SKM-1 treated with dmso at 0.1 percent for 144 hours (cell line): ENCODE measurements around the gene PPIL3.

Experiments used
- DNase-seq: peaks from one replicate; lab custom pipeline; 2025; ENCODE audit not compliant: unreplicated experiment; lab: John Stamatoyannopoulos, UW

The PPIL3 gene

DNA sequence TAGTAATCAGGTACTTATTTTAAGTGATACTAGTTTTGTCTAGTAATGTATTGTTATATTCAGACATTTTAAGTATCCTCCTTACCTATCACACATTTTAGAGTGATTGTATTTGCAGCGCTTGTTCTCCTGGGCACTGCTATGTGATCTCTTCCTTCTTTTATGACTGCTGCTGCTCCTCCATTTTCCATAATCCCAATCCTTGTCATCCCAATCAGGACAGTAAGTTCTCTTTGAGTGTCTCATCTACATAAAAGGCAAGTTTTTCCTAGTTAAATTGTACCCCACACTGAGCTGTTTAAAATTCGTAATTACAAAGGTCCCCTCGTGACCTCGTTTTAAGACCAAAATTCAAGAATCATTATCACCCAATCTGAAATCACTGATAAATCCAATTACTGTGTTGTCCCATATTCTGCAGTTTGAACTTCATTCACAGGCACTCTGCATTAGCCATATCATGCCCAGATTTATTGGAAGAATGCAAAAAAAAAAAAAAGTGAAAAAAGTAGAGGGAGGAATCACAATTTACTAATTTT is 27.2 kb downstream of the PPIL3 start:
- no peak for DNase-seq

DNA sequence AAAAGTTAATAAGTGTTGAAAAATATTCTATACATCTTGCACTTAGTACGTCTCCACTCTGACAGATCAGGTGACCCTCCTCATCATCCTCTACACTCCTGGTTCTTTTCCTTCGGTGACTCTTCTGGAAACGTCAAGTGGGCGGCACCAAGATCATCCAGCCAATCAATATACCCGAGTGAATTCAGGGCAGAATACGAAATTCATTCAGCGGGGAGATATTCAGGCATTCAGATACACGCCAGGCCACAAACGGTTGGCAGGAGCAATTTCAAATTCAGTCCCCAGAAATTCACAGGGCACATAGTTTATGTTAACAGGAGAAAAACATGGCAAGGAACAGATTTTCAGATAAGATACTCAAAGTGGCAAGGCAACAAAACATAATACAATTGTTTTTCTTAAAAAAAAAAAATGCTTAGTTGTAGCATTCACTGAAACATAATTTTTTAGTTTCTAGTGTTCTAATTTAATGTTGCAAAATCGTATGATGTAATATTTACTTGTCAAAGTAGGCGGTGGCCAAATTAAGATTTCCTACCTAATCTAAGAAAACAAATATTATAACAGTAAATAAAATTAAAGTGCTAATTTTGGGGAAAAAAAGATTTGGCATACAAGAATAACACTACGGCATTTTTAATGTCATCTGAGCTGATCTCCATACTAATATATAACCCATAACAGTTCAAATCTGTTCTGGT is 28.6 kb downstream of the PPIL3 start:
- no peak for DNase-seq

DNA sequence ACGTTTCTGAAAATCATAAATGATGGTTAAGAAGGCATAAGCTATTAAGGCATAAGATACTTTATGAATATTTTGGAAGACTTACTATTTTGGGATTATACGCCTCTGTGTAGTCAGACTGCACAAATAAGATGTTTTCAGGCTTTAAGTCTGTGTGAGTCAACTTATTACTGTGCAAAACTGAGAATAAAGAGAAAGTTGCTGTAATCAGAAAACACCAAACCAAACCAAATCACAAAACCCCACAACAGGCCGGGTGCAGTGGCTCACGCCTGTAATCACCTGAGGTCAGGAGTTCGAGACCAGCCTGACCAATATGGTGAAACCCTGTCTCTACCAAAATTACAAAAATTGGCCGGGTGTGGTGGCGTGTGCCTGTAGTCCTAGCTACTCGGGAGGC is 32.1 kb downstream of the PPIL3 start:
- no peak for DNase-seq

DNA sequence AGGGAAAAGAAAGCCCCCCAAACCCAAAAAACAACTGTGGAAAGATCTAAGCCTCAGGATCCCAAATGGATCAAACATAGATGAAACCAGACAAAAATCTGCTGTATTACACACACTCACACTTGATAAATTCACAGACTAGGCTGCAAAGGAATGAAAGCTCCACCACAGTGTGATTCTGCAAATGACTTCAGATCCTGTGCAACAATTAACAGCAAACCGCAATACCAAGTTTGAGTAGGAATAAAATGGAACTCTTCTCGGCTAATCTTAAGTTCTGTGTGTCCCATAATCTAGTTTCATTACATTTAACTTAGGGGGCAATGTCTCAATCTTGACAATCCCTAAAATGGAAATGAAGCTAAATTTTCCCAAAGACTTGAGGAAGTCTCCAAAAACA is 36.3 kb downstream of the PPIL3 start:
- DNase-seq, result no peak

DNA sequence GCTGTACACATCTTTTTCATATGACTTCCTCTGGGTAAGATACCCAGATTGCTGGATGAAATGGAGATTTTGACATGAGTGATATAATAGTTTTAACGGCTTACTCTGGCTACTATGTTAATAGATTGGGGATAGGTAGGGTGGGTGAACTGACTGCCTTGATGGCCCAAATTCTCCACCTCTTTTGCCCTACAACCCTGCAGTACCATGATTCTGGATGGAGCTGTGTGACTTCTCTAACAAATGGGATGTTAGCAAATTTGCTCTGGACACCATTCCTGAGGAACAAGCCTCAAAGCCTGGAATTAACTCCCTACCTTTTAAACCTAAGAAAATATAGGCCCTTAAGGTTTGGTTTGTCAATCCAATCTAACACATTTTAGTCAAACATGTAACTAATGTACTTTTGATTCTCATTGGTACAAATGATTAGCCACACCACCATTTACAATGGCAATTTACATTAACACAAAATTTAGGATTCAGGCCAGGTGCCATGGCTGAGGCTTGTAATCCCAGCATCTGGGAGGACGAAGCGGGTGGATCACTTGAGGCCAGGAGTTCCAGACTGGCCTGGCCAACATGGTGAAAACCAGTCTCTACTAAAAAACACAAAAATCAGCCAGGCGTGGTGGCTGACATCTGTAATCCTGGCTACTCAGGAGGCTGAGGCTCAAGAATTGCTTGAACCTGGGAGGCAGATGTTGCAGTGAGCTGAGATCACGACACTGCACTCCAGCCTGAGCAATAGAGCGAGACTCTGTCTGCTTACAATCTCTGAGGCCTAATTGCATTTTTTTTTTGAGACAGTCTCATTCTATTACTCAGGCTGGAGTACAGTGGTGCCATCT is 37.3 kb downstream of the PPIL3 start:
- no peak for DNase-seq

DNA sequence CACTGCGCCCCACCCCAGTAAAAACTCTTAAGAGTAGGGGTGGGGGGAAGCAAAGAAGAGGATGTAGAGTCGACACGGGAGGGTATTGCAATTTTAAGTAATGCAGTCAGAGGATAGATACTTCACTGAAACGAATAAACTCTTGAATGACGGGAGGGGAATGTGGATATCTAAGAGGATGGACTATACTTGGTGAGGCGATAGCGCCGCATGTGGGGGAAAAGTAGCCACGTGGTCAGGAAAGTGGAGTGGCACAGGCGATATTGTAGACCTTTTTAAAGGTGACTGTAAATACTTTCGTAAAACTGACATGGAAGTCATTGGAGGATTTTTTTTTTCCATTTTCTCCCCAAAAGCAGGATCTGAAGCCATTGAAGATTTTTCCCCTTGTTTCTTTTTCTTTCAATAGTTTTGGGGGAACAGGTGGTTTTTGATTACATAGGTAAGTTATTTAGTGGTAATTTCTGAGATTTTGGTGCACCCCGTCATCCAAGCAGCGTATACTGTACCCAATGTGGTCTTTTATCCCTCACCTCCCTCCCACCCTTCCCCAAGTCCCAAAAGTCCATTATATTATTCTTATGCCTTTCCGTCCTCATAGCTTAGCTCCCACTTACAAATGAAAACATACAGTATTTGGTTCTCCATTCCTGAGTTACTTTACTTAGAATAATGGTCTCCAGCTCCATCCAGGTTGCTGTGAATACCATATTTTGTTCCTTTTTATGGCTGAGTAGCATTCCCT is 38.2 kb downstream of the PPIL3 start:
- DNase-seq, result no peak

DNA sequence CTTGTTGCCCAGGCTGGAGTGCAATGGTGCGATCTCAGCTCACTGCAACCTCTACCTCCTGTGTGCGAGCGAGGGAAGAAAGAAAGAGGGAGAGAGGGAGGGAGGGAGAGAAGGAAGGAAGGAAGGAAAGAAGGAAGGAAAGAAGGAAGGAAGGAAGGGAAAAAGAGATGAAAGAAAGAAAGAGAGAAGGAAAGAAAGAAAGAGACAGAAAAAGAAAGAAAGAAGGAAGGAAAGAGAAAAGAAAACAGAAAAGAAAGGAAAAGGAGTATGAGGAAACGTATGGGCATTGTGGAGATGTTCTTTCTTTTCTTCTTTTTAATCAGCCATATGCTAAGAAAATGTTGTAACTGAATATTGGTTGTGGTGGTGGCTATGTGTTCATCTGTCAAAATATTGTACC is 40.9 kb downstream of the PPIL3 start:
- no peak for DNase-seq

DNA sequence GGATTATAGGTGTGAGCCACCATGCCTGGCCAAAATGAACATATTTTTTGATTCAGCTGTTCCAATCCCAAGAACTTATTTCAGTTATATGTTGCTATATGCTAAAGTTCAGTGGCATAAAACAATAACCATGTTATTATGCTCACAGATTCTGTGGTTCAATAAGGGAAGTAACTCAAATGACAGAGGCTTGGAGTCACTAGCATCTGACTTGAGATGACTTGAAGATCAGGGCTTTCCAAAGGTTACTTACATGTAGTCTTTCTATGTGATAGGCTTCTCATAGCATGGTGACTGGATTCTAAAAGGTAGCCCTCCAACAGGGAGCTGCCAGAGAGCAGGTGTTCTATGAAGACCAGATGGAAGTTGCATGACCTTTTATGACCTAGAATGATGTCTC is 41.6 kb downstream of the PPIL3 start:
- no peak for DNase-seq

DNA sequence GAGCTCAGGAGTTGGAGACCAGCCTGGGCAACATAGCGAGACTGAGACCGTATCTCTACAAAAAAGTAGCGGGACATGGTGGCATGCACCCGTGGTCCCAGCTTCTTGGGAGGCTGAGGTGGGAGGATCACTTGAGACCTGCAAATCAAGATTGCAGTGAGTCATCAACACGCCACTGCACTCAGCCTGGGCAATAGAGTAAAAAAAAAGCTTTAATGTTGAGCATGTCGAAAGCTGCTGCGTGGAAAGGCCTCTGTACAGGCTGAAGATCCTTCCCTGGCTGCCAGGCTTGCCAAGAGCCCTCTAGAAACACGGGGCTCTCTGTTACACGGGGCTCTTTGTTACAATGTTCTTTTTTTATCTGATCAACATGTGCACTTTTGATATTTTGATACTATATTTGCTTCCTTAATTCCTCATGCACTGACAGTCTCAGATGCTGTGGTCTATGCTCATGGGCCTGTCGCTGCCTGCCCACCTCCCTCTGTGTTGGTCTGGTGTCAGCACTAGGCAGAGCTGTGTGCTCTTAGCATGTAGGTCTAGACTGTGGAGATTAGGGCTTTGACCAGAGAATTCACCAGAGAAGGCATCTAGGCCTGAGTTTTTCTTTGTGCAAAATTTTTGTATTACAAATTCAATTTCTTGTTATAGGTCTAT is 43.1 kb downstream of the PPIL3 start:
- DNase-seq, result no peak

DNA sequence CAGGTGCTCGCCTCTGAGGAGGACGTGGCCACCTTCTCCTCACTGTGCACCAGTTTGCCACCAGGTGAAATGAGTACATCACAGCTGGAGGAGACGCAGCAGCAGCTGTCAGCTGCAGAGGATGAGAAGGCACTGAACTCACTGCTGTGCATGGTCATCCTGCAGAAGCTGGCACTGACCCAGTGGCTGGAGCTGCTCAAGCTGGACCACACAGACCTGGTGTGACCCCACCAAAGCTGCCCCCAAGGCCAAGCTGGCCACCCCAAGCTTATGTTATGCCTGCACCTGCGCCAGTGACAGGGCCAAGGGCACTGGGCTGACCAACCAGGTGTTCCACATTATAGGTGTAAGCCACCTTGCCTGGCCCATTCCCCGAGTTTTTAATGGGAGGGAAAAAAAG is 43.7 kb downstream of the PPIL3 start:
- no peak for DNase-seq

DNA sequence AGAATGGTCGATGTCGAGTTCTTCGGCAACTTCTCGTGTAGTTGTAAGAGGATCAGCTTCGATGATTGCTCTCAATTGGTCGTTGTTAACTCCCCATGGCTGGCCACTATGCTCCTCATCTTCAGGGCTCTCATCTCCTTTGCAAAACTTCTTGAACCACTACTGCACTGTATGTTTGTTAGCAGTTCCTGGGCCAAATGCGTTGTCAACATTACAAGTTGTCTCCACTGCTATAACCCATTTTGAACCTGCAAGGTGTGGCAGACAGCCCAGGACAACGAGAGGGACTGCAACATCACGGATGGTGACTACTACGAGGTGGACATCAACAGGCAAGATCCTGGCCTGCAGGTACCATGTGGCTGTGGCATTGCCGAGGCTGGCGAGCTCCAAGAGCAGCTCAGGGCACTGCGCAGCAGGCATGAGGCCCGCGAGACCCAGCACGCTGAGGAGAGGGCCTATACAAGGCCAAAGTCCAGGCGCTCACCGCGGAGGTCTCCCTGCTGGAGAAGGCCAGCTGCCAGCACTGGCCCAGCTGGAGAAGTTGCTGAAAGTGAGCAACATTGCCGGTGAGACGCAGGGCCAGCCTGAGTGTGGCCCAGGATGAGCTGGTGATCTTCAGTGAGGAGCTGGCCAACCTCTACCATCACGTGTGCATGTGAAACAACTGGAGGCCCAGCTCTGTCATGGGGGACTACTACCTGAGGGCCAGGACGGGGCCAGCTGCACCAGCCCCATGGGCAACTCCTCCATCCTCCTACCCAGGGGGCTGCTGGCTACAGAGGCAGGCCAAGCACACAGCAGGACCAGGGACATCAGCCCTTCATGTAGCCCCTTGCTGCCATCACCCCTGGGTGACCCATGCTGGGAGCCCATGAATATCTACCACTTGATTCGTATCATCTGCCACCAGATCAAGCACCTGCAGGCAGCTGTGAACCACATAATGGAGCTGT is 44.6 kb downstream of the PPIL3 start:
- DNase-seq, result no peak

DNA sequence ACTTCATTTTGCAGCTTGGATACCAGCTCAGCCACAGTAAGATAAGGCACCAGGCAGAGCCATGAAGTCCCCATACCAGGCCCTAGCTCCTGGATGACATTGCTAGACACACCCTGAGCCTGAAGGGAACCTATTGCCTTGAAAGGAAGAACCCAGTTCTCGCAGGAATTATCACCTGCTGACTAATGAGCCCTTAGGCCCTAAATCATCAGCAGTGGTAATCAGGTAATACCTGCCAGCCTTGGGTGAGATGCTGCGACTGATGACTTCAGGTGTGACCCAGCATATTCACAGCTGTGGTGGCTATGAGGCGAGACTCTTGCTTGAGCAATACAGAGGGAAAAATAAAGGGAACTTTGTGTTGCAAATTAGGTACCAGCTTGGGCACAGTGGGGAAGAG is 49.4 kb downstream of the PPIL3 start:
- DNase-seq, result no peak

DNA sequence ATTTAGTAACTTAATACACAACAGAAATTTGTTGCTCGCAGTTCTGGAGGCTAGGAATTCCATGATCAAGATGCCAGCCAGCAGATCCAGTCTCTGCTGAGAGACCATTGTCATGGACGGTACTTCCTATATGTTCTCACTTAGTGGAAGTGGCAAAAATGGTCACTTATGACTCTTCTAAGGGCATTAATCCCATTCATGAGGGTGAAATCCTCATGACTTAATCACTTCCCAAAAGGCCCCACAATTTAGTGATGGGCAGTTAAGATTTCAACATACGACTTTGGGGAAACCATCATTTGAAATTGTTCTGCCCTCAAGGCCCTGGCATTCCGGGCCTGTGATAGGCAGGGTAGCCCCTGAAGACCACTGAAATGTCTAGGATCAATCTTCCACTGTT is 54.2 kb downstream of the PPIL3 start:
- no peak for DNase-seq

DNA sequence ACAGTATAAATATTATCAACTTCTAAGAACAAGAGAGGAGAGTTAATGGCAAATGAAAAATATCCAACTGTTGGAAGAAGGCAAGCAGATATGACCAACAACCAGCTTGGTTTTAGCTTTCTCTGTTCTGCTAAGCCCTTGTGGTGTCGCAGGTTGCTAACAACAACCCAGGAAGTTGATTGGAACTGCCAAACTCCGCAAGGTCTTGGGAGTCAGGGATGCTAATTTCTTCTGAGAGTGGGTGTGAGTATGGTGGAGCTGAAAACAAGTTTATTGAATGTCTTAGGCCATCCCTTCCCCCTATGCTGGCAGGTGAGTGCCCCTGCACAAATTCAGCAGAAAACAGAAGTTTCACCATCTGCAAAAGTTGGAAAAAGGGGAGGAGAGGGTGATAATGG is 59.6 kb downstream of the PPIL3 start:
- DNase-seq, result no peak

DNA sequence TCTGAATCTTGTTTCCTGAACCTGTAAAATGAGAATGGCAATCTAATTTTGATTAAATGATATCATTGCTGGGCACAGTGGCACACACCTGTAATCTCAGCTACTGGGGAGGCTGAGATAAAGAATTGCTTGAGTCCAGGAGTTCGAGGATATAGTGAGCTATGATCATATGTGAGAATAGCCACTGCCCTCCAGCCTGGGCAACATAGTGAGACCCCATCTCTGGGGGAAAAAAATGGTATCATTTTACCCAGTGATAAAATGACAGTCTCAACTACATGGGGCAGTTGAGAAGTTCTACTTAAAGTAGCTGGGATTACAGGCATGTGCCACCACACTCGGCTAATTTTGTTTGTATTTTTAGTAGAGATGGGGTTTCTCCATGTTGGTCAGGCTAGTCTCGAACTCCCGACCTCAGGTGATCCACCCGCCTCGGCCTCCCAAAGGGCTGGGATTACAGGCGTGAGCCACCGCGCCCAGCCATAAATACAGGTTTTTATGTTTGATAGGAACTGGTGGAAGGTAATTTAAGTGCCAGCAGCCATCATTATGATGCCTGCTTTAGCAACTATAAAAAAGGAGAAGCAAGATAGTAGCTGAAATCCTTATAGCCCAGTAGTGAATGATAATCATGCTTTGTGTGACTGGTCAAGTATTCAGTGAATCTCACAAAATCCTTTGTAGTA is 60.2 kb downstream of the PPIL3 start:
- no peak for DNase-seq

DNA sequence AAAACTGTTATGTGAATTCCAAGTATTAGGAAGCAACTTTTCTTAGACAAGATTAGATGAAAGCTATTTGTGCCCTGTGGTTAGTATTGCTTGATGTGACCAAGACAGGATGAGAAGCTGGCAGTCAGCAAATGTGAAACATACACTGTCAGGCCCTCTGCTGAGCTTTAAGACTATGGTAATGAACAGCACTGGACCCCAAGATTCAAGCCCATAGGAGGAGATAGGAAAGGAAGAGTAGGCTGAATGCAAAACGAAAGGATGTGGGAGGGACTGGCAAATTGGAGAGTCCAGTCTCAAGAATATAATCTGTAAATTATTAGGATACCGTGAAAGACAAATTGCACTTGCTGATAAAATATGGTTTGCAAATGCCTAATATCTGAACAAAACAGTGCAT is 60.8 kb downstream of the PPIL3 start:
- DNase-seq, result no peak

DNA sequence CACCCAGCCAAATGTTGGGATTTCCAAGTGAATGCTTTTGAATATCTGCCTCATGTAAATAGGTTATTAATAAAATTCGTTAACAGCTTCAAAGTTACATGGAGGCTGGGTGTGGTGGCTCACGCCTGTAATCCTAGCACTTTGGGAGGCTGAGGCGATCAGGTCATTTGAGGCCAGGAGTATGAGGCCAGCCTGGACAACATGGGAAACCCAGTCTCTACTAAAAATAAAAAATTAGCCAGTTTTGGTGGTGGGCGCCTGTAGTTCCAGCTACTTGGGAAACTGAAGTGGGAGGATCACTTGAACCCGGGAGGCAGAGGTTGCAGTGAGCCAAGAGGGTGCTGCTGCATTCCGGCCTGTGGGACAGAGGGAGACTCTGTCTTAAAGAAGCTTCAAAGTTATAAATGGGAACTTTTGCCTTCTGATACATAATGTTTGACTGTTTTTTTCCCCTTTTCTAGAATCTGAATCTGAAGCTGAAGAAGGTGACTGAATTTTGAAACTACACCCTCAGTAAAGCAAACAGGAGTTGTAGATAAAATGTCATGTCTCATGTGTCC is 67.1 kb downstream of the PPIL3 start:
- DNase-seq, result no peak
